Dedifferentiated amniotic fluid mesenchymal stem cell (primary cell): ENCODE measurements around the gene SIX1.

Experiments used
- DNase-seq: peaks from one replicate; pipeline ENCODE4 v3.0.0-alpha.2; 2016; ENCODE audit errors: extremely low spot score

The SIX1 gene

GRCh38 chr14:60642270-60643140 lies 6.8 kb downstream of the SIX1 start:
- DNase-seq = no peak

DNA sequence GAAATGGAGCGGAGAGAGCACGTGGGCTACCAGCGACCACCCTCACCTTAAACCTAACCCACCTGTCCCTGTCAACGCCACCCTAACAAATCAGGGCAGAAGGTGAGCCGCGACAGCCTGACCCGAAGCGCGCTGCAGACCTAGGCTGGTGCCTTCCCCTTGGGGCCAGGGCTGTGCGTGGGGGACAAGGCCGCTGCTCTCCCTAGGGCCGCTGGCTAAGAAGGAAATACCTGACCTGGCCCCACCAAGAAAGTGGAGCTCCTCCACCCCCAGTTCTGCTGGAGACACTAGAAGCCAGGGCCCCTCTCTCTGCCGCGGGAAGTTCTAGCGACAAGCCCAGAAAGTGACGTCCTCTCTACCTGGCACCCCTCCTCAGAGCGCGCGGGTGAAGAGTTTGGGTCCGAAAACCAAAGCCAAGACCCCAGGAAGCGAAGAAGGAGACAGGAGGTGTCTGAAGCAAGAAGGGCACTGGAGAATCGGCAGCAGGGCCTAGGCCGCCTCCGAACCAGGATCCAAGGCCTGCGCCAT lies 7.5 kb downstream of the SIX1 start:
- no peak for DNase-seq

DNA sequence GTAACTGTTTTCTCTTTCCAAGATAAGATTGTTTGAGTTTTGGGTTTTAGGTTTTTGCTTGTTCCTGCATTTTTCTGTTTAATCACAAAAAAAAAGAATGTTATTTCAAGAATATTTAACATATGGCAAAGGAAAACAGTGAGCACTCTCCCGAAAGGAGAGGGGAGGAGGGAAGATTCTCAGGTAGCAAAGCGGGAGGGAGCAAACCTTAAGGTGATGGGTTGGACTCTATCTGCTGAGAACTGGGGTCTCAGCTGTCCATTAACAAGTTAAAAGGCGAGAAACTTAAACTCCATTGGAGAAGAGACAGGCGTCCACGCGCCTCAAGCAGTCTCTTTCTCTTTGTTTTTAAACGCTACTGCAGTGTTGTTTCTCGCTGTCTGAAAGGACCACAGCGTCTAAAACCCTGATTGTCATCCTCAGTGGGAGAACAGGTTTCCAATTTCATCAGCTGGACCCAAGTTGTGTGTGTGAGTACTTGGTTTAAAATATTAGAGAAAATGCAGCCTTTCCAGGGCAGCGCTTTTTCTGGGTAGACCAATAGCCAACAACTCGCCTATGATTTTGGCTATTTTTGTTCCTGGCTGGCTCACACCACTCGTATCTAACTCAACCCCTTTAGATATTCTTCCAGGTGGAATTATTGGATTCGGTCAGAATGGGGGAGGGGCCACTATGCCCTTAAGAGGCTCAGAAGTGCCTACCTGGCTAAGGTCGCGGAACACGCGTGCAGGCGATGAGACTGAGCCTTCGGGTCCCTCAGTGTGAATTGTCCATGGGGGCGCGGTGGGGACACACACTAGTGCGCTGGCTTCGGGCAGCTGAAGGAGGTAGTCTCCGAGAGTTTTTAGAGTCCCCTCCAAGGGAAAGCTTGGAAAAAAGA lies 8.2 kb downstream of the SIX1 start:
- no peak for DNase-seq

DNA sequence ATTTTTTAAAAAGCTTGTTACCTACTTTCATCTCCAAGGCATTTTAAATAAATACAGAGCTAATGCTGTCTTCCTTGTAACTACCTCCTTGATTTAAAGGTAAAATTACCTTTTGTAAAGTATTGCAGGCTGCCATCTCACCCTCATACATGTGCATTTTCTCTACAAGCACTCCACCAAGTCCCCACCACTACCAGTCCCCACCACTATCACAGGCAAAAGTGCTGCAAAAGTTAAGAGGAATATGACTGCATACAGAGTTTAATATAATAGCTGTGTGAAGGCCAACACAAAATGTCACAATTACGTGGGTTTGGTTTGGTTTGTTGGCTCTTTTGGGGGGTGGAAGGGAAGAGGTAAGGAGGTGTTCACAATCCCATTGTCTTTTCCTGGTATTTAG lies 9.6 kb downstream of the SIX1 start:
- no peak for DNase-seq

DNA sequence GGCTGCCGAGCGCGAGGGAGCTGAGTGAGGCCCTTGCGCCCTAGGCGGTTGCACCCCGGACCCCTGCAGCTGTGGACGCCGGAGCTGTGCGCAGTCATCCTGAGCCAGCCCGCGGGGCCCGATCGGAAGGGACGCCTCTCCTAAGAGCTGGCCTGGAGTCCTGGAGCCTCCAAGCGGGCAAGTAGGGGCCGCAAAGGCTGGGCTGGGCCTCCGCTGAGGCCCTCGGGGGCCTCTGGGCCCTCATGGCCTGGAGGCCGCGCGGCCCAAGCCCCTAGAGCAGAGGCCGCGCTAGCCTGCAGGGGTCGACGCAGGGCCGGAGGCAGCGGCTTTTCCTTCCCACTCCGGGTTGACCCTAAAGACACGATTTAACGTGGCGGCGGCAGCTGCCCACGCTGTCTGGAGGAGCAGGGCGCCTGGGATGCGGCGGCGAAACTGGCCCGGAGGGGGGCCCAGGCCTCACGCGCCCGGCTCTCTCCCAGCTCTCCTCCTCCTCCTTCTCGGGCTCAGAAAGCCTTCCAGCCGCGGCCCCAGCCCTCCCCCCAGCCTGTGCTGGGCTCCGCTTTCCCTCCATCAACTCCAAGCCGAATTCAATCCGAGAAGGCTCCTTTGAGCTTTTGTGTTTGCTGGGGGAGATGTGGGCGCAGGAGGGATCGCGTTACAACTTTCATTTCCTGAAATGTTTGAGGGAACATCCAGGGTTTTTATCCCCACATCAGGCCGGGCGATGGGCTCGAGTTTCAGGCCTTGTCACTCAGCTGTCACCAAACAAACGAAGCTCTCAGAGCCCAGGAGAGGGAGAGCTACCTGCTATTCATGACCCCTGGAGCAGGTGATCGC lies 11.6 kb downstream of the SIX1 start:
- no peak for DNase-seq

DNA sequence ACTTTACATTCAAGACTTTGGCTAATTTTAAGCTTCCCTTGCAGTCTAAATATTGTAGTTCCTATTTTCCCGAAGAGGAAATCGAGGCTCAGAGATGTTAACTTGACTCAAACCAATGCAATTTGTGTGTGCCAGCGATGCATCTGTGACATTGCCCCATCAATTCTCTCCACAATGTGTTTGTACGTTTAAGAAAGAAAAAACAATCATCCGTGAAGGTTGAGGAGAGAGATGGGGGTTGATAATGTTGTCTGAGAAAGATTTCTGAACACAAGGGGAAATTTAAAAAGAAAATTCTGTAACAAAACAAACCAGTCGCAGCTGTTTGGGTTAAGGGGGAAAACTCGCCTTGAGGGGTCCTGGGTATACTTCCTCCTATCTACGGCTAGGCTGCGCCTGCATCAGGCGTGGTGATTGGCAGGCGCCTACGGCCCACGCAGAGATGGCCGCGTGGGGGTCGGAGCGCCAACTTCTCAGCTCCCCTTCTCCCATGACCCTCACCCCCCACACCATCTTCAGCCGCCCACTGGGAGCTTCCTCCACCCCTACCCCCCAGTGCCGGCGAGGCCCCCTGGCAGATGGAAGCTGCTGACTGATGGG lies 12.3 kb downstream of the SIX1 start:
- no peak for DNase-seq

DNA sequence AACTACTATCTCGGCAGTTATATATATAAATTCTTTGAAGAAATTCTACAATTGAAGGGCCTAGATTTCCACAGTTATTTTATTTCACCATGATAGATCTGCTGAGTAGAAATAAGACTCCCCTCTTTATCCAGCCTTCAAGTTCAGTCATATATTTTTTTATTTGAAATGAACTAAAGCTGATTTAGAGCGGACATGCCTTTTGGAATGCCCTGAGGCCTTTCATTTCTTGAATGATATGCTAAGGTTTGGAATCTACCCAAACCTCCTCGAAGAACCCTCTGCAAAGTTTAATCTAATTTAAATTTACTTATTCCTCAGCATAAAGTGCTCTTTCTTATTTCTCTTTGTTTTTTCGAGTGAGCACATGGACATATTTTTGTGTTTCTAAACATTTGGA lies 15.1 kb downstream of the SIX1 start:
- DNase-seq = peak; percentile 21

DNA sequence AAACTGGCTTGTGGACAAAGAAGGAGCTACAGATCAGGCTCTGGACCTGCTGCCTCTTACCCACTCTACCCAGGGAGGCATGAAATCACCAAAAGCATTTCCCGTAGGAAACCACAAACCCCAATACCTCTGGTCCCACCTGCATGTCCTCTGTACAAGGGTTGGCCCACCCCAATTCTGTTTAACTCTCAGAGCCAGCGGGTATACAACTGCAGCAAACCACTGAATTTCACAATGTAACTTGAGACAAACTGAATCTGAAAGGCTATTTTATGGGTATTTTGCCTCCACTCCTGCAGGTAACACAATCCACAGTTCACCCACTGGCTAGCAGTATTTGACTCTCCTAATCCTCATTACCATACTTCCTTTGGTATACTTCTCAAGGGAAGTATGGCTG lies 16.5 kb downstream of the SIX1 start:
- DNase-seq = no peak

GRCh38 chr14:60632257-60632656 lies 17.0 kb downstream of the SIX1 start:
- no peak for DNase-seq

DNA sequence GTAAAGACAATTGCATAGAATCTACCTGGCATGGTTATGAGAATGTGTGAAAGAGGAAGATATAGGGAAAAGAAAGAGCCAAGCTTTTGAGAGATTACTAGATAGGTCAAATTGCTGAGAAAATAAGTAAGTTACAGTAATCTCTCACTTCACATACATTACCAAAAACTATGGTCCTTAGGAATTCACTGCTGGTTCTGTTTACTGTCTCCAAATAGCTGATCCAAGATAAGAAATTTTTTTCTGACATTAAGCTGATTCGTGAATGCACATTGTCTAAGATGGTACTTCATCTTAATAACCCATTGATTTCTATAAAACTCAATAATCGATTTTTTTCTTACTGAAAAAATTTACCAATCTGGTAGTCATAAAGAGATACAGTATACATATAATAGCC lies 17.4 kb downstream of the SIX1 start:
- DNase-seq = no peak

GRCh38 chr14:60630129-60630528 lies 19.1 kb downstream of the SIX1 start:
- DNase-seq = no peak

DNA sequence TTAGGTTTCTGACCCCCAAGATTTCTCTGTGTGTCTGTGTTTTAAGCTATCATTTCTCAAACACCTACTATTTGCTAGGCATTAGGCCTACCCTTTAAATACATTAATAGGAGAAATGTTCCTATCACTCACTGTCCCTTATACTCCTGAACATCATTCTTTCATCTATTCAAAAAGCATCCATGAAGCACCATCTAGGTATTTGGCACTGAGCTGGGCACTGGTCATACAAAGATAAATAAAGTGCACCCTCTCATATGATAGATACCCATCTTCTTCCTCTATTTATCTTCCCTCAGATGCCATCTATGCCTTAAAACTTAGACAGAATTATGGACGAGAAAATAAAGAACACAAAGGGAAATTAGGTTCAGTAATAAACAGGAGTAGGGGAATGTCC lies 20.4 kb downstream of the SIX1 start:
- no peak for DNase-seq

DNA sequence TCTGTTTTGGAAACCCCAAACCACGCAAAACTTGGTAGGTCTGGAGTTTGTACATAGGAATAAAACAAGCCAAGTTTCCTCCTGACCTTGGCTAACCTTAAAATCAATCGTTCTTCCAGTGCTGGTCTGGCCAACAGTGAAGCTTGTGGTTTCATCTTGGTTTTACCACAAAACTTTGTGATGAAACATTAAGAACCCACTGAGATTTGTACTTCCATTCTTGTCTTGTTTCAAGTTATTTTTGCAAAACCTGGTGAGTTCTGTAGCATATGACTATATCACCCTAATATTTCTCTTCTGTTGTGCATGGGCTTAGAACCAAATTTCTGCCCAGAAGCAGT lies 26.4 kb downstream of the SIX1 start:
- peak; percentile 31 for DNase-seq

DNA sequence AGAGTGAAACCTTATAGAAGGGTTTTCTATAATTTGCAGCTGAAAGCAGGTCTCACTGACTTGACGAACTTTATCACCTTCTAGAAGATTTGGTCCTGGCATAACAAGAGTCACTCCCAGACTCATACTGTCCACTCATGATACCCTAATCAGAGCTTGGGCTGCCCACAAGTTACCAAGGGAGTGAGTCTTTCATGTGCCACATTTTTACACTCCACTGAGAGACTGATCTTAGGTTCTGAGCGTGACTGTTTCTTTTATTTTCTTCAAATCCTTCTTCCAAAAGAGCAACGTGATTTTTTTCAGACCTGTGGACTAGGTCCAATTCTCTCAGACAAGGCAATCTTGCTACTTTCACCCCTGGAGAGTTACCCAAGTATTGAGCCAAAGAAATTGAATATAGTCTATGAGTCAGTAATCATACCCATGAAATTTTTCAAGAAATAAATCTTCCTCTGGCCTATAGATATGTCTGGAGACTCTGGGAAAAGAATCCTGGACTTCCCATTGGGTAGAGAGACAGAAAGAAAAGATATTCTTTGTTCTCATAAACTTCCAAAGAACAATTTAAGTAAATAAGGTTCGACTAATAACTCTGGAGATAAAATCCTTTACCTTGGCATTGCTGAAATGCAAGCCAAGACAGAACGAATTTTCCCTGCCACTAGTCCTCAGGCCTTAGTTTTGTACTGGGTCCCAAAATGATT lies 26.9 kb downstream of the SIX1 start:
- no peak for DNase-seq

- DNase-seq = no peak
Measured at GRCh38 chr14:60621386-60621785, 27.9 kb downstream of the SIX1 start.

DNA sequence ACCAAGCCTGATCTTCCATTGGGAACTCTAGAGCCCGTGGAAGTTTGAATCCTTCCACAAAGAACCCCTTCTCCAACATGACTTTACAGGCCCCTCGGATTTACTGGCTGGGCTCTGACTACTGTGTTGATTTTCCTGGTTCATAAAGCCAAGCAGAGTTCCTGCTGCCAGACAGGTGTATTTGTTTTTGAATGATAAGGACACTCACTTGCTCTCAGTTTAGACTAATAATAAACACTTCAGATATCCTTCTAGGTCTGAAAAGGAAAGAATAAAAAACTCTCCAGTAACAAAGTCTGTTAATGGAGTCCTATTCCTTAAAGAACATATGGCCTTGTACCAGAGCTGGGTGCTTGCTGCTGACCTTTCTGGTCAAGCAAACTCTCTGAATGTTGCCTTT lies 31.0 kb downstream of the SIX1 start:
- DNase-seq = no peak

DNA sequence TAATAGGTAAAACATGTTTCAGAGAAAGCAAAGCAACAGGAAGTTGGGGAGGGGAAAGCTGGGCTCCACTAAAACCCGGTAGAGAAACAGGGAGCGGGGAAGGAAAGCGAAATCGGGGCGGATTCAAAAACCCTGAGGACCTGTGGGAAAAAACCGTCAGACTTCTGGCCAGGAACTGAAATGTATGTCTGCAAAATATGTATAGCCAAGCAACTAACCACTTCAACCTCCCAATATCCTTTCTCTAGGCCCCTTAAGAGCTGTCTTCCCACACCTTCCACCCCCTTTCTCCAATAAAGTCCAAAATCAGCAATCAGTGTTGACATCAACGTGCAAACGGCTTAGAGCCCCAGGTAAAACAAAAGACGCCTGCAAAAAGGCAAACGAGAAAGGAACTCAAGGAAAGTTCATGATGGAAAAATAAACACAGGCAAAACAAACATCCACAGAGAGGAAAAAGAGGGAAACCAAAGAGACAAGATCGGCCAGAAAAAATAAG lies 32.8 kb downstream of the SIX1 start:
- no peak for DNase-seq

DNA sequence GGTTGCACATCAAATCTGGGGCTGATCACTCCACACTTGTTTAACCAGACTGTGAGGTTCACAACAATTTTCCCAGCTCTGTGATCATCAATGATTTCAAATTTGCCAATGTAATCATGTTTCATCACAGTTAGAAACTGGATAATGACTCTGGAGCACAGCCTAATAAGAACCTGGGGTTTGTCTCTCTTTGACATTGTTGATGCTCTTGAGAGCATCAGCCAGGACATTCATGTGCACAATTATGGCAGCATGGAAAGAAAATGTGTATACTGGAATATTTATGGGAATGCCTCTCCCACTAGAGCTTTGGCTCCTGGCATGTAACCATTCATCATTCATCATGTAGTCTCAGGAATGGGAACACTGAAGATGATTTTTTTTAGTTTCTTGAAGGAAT lies 47.0 kb downstream of the SIX1 start:
- DNase-seq = no peak

- no peak for DNase-seq
Measured at GRCh38 chr14:60599727-60600126, 49.5 kb downstream of the SIX1 start.

GRCh38 chr14:60596139-60596538 lies 53.1 kb downstream of the SIX1 start:
- DNase-seq = no peak

DNA sequence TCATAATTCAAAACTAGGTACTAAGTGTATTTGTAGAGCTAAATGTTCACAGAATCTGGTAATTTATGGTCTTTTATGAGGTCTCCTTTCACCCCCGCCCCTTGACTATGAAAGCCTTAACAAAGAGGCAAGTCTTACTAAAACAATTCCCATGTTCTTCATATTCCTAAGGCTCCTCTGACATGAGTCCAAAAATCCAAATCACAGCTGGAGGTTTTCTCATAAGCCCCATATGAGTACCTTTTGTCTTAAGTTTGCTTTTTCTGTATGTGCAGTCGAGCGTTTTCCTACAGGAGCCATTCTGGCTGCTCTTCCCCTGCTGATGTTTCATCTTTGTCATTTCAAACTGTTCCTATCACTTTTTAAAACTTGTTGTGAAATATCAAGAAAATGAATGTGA lies 55.2 kb downstream of the SIX1 start:
- no peak for DNase-seq
